NCI-H345 treated with DMSO at 0.1 percent for 48 hours (cell line): ENCODE measurements around the gene ATG5.
A peak's percentile ranks its signal among the peaks of the same experiment; 100 is the strongest.
"Not testable (repeated sequence)": the region's sequence is repeated elsewhere in the genome, so short reads cannot be mapped to it uniquely, and the experiment has no call there.

ENCODE experiments used
- DNase-seq: peaks from one replicate; lab custom pipeline; 2025; ENCODE audit not compliant: unreplicated experiment; lab: John Stamatoyannopoulos, UW

The ATG5 gene

DNA sequence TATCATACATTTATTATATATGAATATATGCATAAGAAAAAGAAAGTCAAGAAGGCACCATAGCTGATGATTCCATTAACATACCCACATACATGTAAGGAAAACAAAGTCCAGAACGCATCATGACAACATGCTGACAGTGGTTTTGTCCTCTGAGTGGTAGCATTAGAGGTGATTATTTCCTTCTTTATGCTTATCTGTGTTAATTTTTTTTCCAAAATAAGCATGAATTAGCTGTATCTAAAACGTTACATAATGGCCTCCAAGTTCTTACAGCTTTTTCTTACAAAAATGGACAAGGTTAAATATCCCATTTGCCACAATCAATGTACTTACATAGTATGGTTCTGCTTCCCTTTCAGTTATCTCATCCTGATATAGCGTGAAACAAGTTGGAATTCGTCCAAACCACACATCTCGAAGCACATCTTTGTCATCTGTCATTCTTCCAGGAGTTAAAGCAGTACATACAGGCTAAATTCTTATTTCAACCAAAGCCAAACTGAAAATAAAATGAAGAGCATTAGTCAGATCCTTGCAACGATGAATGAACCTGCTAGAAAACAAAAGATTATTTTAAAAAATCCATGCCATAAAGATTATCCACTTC is 9.7 kb downstream of the ATG5 start:
- peak; percentile 38 for DNase-seq

DNA sequence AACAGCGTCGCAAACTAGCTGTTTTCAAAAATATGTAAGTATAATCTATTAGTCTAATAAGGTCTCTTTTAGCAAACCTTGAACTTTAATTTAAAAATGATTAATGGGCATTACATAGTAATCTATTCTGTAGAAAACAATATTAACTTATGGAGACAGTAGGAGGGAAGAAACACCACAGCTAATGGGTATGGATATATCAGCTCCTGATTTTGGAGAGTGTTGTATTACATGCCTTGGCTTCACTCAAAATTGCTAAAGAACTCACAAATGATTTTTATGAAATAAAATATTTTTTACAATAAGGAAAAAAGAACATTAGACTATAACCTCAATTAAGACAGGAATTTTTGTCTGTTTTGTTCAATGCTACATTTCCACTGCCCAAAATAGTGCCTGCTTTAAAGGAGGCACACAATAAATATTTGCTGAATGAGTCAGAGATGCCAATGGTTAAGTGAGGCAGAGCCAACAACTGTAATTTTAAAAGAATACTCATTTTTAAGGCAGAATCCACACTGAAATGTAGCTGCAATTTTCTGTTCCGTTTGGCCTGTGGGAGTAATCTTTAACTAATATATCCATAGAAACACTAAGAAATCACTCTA is 15.7 kb downstream of the ATG5 start:
- DNase-seq = no peak

DNA sequence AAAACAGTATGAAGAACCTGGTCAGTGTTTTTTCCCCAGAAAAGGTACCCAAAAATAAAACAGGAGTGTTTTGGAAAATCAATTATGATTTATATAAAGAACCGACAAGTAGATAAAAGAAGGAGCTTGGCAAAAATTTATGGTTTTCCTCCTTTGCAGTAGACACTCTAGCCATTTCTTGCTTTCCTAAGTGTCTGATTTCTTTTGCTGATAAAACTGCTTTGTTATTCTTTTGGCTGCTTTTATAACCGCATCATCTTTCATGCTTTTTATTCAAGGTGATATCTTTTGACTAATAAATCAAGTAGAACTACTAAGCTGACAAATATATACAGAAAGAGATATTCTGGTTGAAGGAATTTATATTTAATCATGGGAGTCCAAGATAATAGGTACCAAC is 16.6 kb downstream of the ATG5 start:
- no peak for DNase-seq

DNA sequence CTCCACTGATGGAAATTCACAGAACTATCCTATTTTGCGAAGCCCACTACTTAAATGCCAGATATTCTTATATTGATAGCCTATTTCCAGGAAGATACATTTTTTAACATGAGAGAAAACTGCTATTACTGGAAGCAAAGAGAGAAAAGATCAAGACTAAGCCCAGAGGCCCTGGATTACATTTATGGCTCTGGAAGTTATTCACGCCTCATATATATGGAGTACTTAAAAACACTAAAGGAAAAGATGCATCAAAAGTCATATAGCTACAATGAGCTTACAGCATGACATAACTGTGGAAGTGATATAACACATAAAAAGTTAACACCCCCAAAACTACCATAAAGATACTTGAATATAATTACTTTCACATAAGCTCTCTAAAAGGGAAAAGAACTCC is 19.8 kb downstream of the ATG5 start:
- no peak for DNase-seq

DNA sequence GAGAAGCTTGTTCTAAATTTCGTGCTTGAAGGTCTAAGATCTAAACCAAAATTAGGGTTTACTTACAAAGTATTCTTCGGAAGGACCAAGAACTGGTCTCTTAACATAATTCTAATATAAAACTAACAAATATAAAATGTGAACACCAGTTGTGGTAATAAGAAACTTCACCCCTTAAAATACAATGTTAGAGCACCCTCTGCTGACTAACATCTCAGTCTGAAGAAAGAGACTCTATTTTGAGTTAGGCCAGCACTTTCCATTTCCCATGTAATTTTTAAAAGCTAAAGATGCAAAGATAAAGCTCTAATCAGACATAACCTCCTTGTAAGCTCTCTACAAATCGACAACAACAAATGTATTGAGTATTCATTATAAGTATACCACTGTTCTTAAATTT is 24.6 kb downstream of the ATG5 start:
- DNase-seq = no peak

DNA sequence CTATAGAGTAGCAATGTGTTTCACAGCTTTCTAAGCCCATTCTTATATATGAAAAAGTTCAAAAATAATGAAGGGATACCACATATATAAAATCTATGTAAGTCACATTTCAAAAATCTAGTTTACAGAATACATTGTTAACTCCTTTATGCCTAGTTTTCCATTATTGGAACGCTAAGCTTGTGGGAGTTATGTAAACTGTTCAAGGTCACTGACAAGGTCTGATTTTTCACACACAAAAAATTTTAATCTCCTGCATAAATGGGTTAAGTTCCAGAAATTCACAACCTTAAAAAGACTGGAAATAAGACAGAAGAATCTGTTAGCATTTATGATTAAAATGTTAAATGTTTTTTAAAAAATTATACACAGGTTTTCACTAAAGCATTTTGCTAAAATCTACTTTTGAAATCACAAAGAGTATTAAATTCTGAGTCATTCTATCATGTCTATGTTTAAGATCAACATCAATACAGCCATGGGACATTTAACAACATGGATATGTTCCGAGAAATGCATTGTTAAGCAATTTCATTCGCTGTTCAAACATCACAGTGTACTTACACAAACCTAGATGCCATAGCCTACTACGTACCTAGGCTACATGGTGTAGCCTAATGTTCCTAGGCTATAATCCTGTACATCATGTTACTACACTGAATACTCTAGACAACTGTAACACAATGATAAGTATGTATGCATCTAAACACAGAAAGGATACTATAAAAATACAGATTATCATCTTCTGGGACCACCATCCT is 25.4 kb downstream of the ATG5 start:
- DNase-seq = no peak

DNA sequence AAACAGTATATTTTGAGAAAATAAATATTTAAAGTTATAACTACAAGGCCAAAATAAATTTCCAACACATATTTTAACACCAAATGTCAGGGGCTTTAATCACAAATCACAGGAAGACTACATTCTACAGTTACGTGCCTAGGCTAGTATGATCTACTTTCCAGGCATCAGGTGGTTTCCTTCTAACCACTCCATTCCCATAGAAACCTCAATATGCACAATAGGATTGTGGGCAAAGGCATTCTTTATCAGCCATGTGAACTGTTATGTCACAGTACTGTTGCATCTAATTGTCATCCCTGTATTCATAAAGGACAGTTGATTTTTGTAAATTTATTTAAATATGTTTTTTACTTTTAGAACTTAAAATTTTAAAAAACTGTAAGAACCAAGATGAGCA is 32.4 kb downstream of the ATG5 start:
- no peak for DNase-seq

DNA sequence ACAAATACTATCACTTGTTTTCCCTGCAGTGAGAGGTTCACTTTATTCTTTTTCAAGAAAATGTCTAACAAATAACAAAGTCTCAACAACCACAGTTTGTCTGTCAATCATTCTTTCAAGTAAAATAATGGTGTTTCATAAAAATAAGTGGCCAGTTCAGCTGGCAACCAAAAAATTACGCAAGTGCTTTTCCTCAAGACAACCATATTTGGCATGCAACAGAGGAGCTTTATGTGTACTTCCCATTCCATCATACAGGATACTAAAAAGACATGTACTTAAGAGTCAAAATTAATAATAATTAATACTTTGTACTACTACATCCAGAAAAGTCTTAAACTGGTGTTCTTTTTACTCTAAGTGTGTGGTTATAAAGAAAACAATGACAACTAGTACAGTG is 34.6 kb downstream of the ATG5 start:
- DNase-seq = no peak

DNA sequence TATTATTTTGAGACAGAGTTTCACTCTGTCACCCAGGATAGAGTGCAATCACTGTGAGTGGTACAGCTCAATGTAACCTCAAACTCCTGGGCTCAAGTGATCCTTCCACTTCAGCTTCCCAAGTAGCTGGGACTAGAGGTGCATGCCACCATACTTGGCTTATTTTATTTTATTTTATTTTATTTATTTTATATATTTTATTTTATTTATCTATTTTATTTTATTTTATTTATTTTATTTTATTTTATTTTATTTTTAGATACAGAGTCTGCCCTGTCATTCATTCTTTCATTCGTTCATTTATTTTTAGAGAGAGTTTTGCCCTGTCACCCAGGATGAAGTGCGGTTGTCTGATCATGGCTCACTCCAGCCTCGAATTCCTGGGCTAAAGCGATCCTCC is 35.5 kb downstream of the ATG5 start:
- DNase-seq = no peak

DNA sequence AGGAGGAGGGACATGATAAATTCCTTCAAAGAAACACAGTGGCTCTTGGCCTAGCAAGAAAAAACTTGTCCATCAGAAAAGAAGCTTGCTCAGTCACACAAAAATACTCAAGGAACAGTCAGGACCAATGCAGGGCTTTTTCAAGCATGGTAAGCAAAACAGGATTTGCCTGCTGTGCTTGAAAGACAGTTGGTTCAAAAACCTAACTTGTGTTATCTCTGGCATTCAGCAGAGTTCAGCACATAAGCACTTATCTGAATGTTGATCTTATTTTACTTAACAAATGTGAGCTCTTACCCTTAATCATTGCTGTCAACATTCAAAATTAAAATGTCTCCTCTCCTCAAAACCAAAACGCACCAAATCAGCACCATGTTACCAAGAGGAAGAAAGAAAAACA is 38.3 kb downstream of the ATG5 start:
- DNase-seq = no peak

DNA sequence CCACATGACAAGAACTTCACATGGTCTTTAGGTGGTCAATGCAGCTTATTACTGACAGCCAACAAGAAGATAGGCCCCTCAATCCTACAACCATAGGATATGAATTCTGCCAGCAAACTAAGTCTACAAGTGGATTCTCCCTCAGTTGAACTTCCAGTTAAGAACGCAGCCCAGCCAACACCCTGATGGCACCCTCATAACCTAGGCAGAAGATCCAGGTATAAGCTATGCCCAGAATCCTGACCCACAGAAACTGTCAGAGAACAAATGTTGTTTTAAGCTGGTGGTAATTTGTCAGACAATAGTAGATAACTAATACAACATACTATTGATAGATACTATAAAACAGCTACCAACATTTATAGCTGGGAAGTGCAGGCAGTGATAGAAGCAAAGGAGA is 38.8 kb downstream of the ATG5 start:
- DNase-seq = no peak

DNA sequence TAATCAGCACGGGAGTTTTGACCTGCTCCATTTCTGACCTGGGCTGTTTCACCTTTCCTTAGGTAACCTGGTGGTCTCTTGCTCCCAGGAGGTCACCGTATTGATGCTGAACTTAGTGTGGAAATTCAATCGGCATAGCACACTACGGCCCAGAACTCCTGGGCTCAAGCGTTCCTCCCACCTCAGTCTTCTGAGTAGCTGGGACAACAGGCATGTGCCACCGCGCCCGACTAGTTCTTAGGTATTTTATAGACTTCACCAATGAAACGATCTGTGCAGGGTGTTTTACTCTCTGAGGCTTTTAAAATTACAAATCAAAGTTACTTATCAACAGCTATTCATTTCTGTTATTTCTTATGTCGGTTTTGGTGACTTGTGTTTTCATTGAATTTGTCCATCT is 42.1 kb downstream of the ATG5 start:
- no peak for DNase-seq

DNA sequence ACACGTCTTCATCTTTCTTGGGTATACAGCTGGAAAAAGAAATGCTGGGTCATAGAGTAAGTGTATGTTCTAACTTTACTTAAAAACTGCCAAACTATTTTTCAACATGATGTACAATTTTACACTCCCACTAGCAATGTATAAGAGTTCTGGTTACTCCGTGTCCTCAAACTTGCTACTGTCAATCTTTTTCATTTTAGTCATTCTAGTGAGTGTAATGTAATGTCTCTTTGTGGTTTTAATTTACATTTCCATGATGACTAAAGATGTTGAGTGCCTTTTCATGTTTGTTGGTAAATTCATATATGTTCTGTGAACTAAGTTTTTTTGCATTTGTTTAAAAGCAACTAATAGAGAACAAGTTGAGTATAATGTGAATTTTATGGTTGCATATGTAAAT is 43.9 kb downstream of the ATG5 start:
- no peak for DNase-seq

DNA sequence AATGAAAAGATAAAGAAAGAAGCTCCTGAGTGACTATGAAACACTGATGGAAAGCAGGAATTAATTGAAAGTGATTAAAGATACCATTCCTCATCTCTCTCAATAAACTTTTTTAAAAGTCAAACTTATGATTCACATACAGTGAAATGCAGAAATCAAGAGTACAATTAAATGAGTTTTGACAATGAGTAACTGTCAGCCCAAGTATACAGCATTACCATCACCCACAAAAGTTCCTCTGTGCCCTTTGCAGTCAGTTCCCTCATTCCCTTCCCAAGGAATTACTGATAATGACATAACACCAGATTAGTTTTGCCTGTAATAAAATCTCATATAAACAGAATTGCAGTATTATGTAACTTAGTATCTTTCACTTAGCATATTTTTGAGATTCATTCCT is 44.5 kb downstream of the ATG5 start:
- no peak for DNase-seq

DNA sequence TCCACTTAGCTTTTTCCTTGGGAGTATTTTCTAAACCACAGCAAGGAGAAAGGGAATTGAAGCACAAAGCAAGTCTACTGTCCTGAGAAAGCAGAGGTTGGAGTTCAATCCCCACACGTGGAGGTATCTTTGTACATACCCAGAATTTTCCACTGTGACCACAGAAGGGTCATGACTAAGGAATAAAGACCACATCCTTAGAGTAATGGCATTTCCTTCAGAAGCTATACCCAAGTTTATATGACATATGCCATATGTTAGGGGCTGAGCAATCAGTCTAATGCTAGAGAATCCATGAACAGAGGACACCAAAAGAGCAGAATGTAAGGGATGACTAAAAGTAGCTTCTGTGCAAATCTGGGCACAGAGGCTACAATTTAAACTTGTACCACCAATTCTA is 46.4 kb downstream of the ATG5 start:
- DNase-seq = no peak

DNA sequence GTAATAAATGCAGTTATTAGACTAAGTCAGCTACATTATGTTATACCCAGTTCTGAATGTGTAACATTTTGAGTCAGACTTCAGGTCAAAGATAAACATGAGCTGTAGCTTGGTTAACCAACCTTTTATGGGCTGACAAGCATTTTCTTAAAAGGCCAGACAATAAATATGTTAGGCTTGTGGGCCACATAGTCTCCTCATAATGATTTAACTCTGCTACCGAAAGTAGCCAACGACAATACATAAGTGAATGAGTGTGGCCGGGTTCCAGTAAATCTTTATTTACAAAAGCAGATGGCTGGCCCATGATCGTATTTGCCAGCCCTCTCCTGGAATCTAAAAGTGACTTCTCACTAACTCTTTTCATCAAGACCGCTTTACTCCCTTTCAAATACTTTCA is 49.9 kb downstream of the ATG5 start:
- no peak for DNase-seq

DNA sequence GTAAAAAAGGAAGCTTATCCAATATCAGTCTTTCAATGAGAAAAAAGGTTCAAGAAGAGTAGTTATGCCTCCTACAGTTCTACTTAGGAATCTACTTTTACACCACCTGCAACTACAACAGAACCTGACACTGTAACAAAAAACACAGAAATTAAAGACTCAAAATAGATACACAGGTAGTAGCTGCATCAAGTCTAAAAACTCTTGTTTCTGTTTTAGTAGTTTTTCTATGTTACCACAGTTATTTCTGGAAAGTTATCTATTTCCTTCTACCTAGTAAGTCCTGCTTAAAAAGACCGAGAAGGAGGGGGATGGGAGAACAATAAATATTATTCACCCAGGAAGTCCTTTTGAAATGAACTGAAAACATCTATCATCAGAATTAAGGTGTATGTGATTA is 52.5 kb downstream of the ATG5 start:
- DNase-seq = no peak

DNA sequence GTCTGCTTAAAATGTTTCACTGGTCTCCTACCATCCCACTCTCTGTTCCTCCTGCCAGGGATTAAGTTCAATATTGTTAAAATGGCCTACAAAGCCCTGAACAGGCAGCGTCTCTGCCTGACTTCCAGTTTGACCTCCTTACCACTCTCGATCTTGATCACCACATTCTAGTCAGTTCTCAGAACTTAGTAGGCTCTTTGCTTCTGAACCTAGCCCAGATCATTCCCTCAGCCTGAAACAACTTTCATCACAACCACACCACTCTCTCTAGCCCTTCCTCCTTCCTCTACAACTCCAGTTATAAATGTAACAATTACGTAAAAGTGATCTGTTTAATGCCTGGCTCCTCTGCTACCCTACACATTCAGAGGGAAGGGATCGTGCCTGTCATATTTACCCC is 53.3 kb downstream of the ATG5 start:
- no peak for DNase-seq

DNA sequence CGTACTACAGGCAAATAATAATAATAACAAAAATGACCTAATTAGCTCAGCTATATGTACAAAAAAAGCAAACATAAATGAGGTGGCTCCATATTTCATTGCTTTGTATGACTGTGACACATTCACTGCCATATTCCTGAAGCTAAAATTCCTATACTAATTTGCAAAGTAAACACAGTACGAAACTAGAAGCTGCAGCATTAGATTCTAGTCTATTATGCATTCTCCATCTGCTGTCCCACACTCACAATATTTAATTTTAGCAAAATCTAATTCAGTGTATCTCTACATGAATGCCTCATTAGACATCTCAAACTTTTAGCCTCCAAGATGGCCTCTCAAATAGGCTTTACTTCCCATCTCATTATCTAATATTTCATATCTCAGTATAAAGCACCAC is 55.1 kb downstream of the ATG5 start:
- no peak for DNase-seq

DNA sequence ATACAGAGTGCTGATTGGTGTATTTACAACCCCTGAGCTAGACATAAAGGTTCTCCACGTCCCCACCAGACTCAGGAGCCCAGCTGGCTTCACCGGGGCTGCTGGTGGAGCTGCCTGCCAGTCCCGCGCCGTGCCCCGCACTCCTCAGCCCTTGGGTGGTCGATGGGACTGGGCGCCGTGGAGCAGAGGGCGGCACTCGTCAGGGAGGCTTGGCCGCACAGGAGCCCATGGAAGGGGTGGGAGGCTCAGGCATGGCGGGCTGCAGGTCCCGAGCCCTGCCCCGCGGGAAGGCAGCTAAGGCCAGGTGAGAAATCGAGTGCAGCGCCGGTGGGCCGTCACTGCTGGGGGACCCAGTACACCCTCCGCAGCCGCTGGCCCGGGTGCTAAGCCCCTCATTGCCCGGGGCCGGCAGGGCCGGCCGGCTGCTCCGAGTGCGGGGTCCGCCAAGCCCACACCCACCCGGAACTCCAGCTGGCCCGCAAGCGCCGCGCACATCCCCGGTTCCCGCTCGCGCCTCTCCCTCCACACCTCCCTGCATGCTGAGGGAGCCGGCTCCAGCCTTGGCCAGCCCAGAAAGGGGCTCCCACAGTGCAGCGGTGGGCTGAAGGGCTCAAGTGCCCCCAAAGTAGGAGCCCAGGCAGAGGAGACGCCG is 56.2 kb downstream of the ATG5 start:
- DNase-seq = not testable (repeated sequence)

DNA sequence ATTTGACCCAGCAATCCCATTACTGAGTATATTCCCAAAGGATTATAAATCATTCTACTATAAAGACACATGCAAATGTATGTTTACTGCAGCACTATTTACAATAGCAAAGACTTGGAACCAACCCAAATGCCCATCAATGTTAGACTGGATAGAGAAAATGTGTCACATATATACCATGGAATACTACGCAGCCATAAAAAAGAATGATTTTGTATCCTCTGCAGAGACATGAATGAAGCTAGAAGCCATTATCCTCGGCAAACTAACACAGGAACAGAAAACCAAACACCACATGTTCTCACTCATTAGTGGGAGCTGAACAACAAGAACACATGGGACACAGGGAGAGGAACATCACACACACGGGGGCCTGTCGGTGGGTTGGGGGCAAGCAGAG is 57.1 kb downstream of the ATG5 start:
- DNase-seq = not testable (repeated sequence)

DNA sequence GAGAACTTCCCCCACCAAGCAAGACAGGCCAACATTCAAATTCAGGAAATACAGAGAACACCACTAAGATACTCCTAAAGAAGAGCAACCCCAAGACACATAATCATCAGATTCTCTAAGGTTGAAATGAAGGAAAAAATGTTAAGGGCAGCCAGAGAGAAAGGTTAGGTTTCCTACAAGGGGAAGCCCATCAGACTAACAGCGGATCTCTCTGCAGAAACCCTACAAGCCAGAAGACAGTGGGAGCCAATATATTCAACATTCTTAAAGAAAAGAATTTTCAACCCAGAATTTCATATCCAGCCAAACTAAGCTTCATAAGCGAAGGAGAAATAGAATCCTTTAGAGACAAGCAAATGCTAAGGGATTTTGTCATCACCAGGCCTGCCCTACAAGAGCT is 61.1 kb downstream of the ATG5 start:
- not testable (repeated sequence) for DNase-seq
